Islet precursor cell (in vitro differentiated cells): Measurements from ENCODE around the gene CA5A.
A peak's percentile ranks its signal among the peaks of the same experiment; 100 is the strongest.
"Not testable (repeated sequence)": the region's sequence is repeated elsewhere in the genome, so short reads cannot be mapped to it uniquely, and the experiment has no call there.

Source experiments
- DNase-seq: peaks from one replicate; pipeline ENCODE4 v3.0.0-alpha.2; 2018

The CA5A gene

DNA sequence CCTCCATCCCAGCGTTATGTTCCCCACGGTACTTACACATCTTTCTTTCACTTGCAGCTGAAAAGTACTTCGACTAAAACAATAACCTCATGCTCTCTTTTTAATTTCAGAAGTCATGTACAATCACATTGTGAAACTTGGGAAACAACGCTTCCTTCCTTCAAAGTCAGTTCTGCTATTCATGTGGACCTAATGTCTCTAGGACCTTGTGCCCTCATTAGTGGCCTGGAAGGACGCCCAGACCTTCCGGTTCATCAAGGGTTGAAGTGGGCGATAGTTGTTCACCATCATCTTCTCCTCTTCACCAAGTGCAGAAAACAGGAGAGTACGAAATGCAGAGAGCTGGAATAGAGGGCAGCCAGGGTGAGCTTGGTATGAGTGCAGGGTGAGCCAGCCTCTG is 48.4 kb downstream of the CA5A start:
- not testable (repeated sequence) for DNase-seq

GRCh38 chr16:87885371-87885967 is 50.9 kb downstream of the CA5A start:
- not testable (repeated sequence) for DNase-seq

DNA sequence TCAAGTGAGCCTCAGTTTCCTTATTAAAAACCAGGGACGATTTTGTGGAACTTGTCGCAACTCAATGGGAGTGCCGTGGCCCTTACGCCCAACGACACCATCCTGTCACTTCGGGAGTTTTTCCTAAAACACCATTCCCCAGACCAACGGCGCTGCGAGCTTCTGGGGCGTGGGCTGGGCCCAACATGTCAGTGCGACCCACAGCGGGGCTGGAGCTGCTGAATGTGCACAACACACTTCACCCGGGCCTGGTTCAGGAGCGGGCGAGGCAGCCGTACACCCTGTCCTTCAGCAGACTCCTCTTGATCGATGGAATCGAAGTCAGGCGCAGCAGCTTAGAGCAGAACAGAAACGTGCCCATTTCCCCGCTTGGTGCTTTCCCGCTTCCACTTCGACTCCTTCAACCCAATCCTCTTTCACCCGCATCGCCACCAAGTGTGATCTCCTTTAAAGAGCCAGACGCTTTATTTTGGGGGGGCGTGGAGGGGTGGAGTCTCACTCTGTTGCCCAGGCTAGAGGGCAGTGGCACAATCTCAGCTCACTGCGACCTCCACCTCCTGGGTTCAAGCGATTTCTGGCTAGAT is 53.8 kb downstream of the CA5A start:
- DNase-seq: no peak

- DNase-seq: peak; percentile 54
Measured at GRCh38 chr16:87881324-87882200, 54.8 kb downstream of the CA5A start.

- DNase-seq: peak; percentile 56
Measured at GRCh38 chr16:87880117-87880696, 56.1 kb downstream of the CA5A start.

GRCh38 chr16:87879411-87880013 is 56.8 kb downstream of the CA5A start:
- not testable (repeated sequence) for DNase-seq

DNA sequence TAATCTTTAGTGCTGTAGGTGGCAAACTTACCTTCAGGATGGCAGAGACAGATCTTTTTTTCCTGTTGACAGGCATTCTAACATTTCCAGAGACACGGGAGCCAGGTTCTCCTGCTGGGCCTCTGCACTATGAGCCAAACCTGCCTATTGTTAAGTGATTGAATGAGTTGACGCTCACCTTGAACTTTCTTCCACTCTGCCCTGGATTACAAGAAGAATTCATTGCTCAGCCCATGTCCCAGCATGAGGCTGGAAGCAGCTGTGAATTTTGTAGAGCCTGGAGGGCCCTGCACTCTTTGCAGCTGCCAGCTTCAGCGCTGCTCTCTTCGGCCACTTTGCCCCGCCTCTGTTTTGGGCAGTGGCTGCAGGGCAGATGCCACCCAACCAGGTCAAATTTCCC is 57.6 kb downstream of the CA5A start:
- peak; percentile 49 for DNase-seq

DNA sequence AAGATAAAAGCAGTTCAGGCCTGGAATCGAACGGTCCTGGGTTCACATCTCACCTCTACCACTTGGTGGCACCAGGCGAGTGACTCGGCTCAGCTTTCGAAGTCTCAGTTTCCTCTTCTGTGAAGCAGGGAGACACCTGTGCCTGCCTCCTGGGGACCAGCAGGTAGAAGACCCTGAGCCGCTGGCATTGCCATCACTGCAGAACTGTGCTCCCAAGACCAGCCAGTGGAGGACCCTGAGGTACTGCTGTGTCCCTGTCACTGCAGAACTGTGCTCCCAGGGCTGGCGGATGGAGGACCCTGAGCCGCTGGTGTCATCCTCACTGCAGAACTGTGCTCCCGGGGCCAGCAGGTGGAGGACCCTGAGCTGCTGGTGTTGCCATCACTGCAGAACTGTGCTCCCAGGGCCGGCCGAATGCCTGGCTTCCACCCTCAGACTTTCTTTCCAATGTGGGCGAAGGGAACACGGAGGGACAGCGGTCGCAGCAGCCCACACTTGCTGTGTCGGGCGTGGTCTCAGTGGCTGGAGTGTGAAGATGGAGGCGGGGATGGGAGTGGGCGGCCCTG is 58.3 kb downstream of the CA5A start:
- DNase-seq: peak; percentile 52

DNA sequence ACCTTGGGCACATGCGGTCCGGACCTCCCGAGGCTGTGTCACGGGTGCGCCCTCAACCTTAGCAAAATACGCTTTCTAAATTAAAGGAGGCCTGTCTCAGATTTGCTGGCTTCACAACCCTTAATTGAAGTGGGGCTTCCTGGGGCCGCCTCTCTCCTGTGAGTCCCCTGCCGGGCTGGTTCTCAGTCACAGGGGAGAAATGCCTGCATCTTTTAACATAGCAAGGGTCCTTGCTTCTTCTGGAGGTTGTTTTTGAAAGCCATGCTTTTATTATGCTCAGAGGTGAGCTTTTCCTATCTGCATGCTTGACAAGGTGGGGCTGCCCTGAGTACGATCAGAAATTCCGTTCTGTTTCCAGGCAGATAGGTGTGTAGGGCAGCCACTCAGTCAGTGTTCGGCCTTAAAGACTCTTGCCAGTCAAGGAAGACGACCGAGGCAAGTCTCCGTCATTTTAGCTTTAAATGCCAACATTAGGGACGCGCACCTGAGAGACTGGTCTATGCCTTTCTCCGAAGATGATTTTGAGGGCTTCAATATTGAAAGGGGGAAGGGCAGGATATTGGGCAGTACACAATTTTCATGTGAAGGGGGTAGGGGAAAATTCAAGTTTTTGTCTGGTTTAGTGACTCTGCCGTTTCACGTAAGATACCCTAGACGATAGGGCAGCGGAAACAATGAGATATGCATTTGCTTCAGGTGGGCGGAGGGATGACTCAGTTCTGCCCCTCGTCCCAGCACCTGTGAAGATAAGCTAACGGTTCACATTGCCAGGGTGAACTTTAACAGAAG is 61.5 kb downstream of the CA5A start:
- DNase-seq: peak; percentile 53

- peak; percentile 99 for DNase-seq
Measured at GRCh38 chr16:87870418-87871291, 65.7 kb downstream of the CA5A start.

DNA sequence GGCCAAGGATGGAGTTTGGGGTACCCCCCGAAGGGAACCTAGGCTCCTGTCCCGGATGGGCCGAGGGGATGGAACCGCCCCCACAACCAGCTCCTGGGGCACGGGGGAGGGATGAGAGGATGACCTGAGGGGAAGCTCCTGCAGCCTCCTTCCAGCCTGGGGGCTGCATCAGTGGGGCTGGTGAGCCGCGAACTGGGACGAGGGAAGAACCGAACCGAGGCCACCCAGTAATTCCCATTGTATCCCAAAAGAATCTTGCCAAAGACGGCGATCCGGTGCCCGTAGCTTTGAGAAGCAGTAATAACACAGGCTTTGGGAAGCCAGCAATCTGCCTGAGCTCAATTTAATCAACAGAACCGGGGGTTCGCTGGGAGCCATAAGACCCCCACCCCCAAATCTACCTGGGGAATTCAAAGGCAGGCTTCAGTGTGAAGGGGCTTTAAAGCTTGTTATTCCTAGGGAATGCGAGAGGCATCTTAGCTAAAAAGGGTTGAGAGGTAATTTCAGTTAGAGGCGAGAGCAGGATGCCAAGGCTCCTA is 66.4 kb downstream of the CA5A start:
- DNase-seq: not testable (repeated sequence)

DNA sequence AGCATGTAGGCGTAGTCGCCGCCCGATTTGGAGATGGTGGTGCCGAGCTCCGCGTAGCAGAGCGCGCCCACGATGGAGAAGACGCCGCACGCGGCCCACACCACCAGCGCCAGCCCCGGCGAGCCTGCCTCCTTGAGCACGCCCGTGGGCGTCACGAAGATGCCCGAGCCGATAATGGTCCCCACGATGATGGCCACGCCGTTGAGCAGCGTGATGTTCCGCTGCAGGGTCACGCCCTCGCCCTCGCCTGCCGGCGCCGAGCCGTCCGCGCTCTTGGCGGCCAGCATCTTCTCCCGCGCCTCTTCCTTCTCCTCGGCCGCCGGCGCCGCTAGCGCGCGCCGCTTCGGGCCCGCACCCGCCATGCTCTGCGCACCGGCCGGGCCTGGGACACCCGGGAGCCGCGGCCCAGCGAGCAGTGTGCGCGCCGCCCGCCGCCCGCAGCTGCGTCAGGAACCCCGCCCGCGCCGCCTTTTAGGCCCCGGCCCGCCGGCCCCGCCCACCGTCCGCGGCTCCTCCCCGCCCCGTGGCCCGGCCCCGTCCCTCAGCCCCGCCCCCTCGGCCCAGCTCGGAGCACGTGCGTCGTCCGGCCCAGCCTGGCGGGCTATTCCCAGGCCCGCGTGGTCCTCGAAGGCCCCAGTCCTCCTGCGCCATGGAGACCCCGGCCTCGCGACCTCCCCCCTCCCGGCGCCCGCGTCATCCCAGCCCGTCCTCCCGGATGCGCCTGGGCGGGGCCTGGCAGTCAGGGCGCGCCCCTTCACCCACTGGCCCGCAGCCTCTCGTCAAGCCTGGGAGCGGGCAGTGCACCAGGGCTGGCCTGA is 67.1 kb downstream of the CA5A start, which contains the start of gene SLC7A5:
TSS of gene SLC7A5 (minus strand) at position 447 of the 818 bp plus-strand sequence. CDS start at position 362, 85 bp downstream.
- DNase-seq: peak; percentile 95

DNA sequence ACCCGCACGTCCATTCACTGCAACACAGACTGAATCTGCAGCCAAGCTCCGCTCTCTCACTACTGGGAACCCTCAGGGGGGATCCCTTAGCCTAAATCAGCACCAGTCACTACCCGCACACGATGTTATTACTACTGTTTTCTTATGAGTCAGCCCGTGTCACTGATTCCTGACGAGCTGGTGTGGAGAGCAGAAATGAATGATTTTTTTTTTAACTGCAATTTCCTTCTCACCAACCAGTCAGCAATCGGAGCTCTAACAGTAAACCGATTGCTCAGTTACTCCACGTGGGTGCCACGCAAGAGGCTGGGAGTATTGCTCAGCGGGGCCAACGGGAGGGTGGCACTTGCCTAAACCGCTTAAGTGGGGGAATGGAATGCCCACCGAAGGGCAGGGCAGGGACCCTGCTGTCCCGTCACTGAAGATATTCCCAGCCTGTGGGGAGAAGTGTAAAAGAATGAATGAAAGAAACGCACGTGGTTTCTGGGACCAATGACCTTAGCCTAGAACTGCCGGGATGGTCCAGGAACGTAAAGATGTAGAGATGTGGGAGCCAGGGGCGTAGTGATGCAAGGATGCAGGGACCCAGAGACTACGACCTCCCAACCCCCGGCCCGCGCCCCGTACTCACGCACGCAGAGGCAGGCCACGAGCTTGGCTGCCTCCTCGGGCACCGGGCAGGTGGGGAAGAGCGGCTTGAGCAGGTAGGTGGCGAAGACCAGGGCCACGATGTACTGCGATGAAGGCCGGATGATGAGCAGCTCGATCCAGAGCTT is 67.9 kb downstream of the CA5A start:
- peak; percentile 57 for DNase-seq

GRCh38 chr16:87865902-87866555 is 70.3 kb downstream of the CA5A start:
- not testable (repeated sequence) for DNase-seq

DNA sequence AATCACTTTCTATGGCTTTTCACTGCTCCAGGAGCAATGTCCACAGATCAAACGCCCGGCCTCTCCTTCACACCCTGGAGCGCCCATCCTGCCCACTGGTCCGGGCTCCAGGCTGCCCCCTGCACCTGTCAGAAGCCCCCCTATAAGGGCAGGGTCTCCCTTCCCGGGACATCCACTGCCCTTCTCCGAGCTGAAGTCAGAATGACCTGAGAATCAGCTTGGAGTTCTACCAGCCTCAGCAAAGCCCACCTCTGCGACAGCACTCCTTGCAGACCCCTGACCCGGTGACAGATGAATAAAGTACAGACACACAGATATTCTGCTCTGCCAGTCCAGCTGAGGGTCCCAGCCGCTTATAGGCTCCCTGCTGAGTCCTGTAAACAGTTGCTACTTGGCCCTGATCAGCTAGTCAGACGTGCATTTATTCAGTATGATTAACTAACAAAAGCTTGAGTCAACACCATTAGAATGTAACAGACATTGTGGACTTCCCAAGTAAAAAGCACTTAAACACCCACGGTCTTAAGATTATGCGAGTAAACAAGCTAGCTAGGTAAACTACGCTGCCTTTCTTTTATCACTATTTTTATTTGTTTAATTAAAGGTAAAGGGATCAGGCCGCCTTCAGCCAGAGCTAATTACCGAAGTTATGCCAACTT is 71.9 kb downstream of the CA5A start:
- no peak for DNase-seq

- not testable (repeated sequence) for DNase-seq
Measured at GRCh38 chr16:87863327-87863635, 73.0 kb downstream of the CA5A start.

- DNase-seq: not testable (repeated sequence)
Measured at GRCh38 chr16:87862597-87863326, 73.6 kb downstream of the CA5A start.
